Lower leg skin (tissue), 4 donors: ENCODE results near the gene RCAN1. TPM values are rescaled to one million over a fixed set of nuclear protein-coding genes. Genes with fewer than 3 reads are reported as not detected.
A peak's percentile ranks its signal among the peaks of the same experiment; 100 is the strongest.

ENCODE experiments used
- DNase-seq, 2 donors: peaks; one replicate each; pipeline ENCODE4 v3.0.0-alpha.2; 2019; ENCODE audit warnings: low spot score in 2 of 2
- H3K4me3 ChIP-seq: fragments of 200-600 bp; sonication (generic); 2 replicates; pipeline ENCODE4 v1.5.1; 2017; ENCODE audit warnings: mild to moderate bottlenecking, low read depth; ENCODE audit not compliant: poor library complexity, severe bottlenecking
- POLR2A ChIP-seq, 2 donors: fragments of 450-650 bp; IDR thresholded peaks; one replicate each; pipeline ENCODE4 v1.6.1; 2016 to 2017; ENCODE audit warnings: antibody characterized with exemption in 2 of 2, mild to moderate bottlenecking in 1 of 2, moderate library complexity in 1 of 2
- WGBS, 2 donors: methylation state at CpG; one replicate each; pipeline ENCODE4 v1.1.5; 2018; 5-methylcytosine and 5-hydroxymethylcytosine counted together
- intact Hi-C: fragments of 100-400 bp; cut with DNase I; formaldehyde crosslinking; loops from one replicate; pipeline ENCODE4 v1.15.0; 2023; ENCODE audit warnings: low total_unique reads
- total RNA-seq, 4 donors: library from RNA; depleted of rRNA; stranded (reverse); fragments of >200 nt; gene quantifications; one replicate each; pipeline ENCODE4 v1.1.0, GENCODE V29; 2016
- TF ChIP-seq, protein P1 (sequence below), 3 donors: fragments of 450-650 bp; IDR thresholded peaks; one replicate each; pipeline ENCODE4 v1.5.1; 2016; ENCODE audit warnings: antibody characterized with exemption in 3 of 3, mild to moderate bottlenecking in 3 of 3, moderate library complexity in 2 of 3

RCAN1 gene
- total RNA-seq = 10 to 100 TPM; 18.8 to 29.0 (median 19.4) TPM

DNA sequence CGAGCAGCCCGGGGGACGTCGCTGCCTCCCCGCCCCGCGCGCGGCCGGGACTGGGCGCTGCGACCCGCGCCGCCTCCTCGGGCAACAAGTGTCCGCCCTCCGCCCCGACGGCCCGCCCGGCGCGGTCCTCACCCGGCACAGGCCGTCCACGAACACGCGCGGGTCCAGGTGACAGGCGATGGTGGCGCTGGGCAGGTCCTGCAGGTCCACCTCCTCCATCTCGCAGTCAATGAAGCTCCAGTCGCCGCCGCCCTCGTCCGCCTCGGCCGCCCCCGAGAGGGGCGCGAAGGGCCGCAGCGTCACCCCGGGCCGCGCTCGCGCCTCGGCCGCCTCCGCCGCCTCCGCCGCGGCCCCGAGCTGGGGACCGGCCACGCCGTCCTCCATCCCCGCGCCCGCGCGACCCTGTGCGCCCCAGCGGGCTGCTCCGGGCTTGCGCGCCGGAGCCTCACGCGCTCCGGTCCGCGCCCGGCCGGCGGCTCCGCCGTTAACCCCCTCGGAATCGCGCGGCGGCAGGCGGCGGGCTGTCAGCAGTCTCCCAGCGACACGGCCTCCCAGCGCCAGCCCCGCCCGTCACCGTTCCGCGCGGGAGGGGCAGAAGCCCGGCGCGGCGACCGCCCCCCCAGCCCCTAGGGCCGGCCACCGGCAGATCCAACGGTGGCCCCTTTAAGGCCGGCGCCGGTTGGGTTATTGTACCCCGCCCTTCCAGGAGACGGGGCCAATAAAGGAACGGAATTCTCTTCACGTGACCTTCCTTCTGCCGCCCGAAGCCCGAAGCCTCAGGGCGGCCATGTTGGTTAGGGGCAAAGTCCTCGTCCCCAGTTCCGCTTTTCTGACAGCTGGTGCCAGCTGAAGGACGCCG lies at the start of gene RCAN1:
Gene RCAN1 (minus strand): TSS at position 486 of the 859 bp plus-strand sequence. CDS start 102 bp downstream, at position 384.
- intact Hi-C loops = no loop called here
- peak; percentile 90 to 97 for DNase-seq
- peak within 1 kb of the TSS; percentile 76 for H3K4me3 ChIP-seq
- TF ChIP-seq, protein P1, sequence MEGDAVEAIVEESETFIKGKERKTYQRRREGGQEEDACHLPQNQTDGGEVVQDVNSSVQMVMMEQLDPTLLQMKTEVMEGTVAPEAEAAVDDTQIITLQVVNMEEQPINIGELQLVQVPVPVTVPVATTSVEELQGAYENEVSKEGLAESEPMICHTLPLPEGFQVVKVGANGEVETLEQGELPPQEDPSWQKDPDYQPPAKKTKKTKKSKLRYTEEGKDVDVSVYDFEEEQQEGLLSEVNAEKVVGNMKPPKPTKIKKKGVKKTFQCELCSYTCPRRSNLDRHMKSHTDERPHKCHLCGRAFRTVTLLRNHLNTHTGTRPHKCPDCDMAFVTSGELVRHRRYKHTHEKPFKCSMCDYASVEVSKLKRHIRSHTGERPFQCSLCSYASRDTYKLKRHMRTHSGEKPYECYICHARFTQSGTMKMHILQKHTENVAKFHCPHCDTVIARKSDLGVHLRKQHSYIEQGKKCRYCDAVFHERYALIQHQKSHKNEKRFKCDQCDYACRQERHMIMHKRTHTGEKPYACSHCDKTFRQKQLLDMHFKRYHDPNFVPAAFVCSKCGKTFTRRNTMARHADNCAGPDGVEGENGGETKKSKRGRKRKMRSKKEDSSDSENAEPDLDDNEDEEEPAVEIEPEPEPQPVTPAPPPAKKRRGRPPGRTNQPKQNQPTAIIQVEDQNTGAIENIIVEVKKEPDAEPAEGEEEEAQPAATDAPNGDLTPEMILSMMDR (IDR thresholded peaks at IDR 0.05) = no peak
- TF ChIP-seq POLR2A (IDR thresholded peaks at IDR 0.05) = no peak
- 0 to 3% methylated on average over 5 to 23 of the region's 121 CpGs for WGBS, 2 donors

DNA sequence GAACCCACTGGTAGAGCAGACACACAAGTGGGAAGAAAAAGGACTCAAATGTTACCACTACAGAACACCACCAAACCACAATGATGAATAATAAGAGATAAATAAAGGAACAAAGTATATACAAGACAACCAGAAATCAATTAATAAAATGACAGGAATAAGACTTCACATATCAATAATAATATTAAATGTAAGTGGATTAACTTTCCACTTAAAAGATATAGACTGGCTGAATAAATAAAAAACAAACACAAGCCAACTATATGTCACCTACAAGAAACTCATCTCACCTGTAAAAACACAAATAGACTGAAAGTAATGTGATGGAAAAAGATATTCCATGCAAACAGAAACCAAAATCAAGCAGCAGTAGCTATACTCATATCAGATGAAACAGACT lies 46.9 kb upstream of the RCAN1 start:
- no peak for TF ChIP-seq POLR2A (IDR thresholded peaks at IDR 0.05)
- TF ChIP-seq, protein P1 (IDR thresholded peaks at IDR 0.05) = no peak
- no peak overlapping the region for H3K4me3 ChIP-seq
- no peak for DNase-seq
- intact Hi-C loops = no loop called here

DNA sequence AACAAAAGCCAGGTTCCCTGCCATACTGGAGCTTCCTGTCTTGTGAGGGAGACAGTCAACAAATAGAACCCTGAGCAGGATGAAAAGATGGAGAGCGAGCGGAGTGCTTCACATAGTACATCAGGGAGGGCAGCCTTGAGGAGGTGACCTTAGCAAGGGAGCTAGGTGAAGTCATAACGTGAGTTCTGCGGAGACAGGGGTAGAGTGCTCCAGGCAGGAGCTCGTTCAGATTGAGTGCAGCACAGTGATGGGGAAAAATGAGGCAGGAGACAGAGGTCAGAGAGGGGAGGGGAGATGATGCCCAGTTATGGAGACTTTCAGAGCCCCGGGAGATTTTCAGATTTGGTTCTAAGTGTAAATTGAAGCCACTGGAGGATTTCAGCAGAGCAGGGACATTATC lies 38.6 kb upstream of the RCAN1 start:
- WGBS, 2 donors = 89% methylated on average over 6 of the region's 6 CpGs
- no peak overlapping the region for H3K4me3 ChIP-seq
- intact Hi-C loops = no loop called here
- DNase-seq = peak in 1 of 2 donors; percentile 54
- no peak for TF ChIP-seq POLR2A (IDR thresholded peaks at IDR 0.05)
- TF ChIP-seq, protein P1 (IDR thresholded peaks at IDR 0.05) = no peak

GRCh38 chr21:34651642-34652041 lies 36.7 kb upstream of the RCAN1 start:
- H3K4me3 ChIP-seq = no peak overlapping the region
- intact Hi-C loops = no loop called here
- TF ChIP-seq, protein P1 (IDR thresholded peaks at IDR 0.05) = no peak
- DNase-seq = no peak
- WGBS, 2 donors = 81 to 90% methylated on average over 1 of the region's 1 CpG

GRCh38 chr21:34650861-34651431 lies 36.0 kb upstream of the RCAN1 start:
- intact Hi-C loops = no loop called here
- WGBS, 2 donors = 13 to 18% methylated on average over 1 of the region's 1 CpG
- no peak for DNase-seq
- TF ChIP-seq, protein P1 (IDR thresholded peaks at IDR 0.05) = no peak
- TF ChIP-seq POLR2A (IDR thresholded peaks at IDR 0.05) = no peak
- H3K4me3 ChIP-seq = no peak overlapping the region
